H7 (cell line): ENCODE results near the gene MINDY3. TPM values are rescaled to one million over a fixed set of nuclear protein-coding genes. Genes with fewer than 3 reads are reported as not detected.

ENCODE experiments used
- DNase-seq: peaks from one replicate; pipeline ENCODE4 v3.0.0; 2012
- H3K27me3 ChIP-seq: 2 replicates; pipeline ENCODE4 v1.6.0; 2011; ENCODE audit warnings: mild to moderate bottlenecking, low read length; ENCODE audit not compliant: control insufficient read depth, insufficient read depth
- H3K36me3 ChIP-seq: replicated peaks from 2 replicates; pipeline ENCODE4 v1.5.1; 2011; ENCODE audit warnings: low read length; ENCODE audit not compliant: control insufficient read depth, insufficient read depth
- H3K4me3 ChIP-seq: 2 replicates; pipeline ENCODE4 v1.5.1; 2011; ENCODE audit warnings: low read depth, mild to moderate bottlenecking, control low read depth, low read length, moderate library complexity; ENCODE audit not compliant: insufficient read depth
- total RNA-seq: library from RNA; depleted of rRNA; stranded (reverse); fragments of >200 nt; shearing (Covaris generic); gene quantifications from 2 replicates; pipeline ENCODE4 v1.2.3, GENCODE V29; 2014

Gene MINDY3
- total RNA-seq, 1 experiment from 2014 or later = 11.2 TPM

DNA sequence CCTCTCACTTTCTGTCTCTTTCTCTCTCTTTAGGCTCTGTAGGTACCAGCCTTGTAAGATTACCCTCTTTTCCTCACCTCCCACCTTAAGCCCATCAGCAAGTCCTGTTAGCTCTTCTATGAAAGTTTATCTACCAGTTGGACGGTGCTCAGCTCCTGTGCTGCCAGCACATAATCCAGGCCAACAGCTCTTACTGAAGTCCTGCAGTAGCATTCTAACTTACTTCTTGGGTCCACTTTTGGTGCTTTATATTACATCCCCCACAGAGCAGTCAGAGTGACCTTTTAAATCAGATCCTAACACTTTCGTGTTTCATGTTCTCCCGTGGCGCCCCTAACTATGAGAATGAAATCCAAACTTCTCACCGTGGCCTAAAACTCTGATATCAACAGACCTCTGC is 101.7 kb downstream of the MINDY3 start:
- no peak for DNase-seq
- no peaks in the 10 kb centered on the region for H3K36me3 ChIP-seq
- no peaks in the 10 kb centered on the region for H3K27me3 ChIP-seq
- no peak overlapping the region for H3K4me3 ChIP-seq

DNA sequence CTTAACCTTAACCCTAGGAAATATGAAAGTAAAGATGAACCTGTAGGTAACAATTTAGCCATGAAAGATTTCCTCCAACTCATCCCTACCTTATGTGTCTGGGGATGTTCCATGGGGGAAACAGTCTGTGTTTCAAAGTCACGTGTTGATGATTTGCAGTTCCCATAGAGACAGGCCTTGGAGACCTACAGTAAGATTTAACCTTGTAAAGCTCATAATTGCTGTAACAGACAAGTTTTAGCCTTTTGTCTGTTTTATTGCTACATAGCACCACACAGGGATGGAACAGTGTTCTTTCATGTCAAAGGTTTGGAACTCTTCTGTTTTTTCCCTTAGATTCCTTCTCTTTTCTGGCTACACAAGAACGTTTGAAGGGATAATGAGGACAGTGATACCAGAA is 105.4 kb downstream of the MINDY3 start:
- H3K36me3 ChIP-seq = no peaks in the 10 kb centered on the region
- DNase-seq = no peak
- no peak overlapping the region for H3K4me3 ChIP-seq

DNA sequence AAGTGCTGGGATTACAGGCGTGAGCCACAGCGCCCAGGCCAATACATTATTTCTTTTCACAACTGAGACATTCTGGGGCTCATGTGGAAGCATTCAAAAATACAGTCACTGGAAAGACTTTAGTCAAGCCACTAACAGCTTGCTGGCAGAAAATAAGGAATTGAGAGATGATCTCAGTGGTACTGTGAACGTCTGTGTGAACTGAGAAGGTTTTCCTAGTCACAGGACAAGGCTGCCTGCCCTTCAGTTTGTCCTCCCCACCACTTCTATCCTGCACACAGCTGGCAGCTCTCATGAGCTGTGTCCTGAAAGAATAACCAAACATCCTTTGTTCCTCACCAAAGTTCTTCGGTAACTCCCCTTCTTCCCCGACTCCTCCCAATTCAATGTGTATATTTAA is 109.3 kb downstream of the MINDY3 start:
- H3K27me3 ChIP-seq = no peaks in the 10 kb centered on the region
- no peaks in the 10 kb centered on the region for H3K36me3 ChIP-seq
- no peak overlapping the region for H3K4me3 ChIP-seq
- DNase-seq = no peak

More for the DNA sequence above, 105.4 kb downstream of the MINDY3 start:
- no peaks in the 10 kb centered on the region for H3K27me3 ChIP-seq

DNA sequence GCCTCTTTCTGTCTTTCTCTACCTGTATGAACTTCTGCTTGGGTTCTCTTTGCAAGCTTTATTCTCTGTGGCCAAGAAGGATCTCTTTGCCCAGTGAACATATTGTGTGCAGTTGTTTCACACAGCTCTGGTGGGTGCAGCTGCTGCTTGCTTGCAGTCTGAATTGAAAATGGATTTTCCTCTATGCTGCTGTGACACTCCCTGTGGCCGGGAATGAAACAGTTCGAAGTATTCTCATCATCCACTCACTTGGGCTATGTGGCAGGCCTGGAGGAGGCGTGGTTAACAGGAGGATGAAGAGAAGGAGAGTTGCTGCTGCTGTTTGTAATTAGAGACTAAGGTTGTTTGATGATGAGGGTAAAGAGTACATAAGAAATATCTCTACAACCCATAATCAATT is 112.2 kb downstream of the MINDY3 start:
- Histone ChIP-seq H3K36me3 (no peaks in the 10 kb centered on the region), H3K4me3 (no peak overlapping the region), H3K27me3 (no peaks in the 10 kb centered on the region)
- no peak for DNase-seq

DNA sequence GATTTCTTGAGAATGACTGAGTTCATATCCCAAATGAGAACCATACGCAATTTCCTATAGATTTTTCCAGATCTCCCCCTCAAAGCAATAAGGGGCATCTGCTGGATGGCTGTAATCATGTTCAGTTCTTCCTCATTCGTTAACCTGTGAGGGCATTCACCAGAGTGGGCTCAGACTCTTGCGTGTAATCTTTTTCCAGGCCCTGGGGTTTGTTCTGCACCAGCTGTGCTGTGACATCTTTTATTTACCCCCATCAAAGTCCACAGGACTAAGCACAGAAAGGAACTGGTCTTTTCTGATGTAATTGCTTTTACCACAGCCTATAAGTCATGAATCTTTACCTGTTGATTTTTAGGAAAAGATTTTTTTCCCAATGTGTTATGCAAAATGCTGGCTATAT is 112.7 kb downstream of the MINDY3 start:
- Histone ChIP-seq H3K27me3 (no peaks in the 10 kb centered on the region), H3K4me3 (no peak overlapping the region), H3K36me3 (no peaks in the 10 kb centered on the region)
- no peak for DNase-seq

GRCh38 chr10:15745751-15746150 is 114.6 kb downstream of the MINDY3 start:
- Histone ChIP-seq H3K4me3 (no peak overlapping the region), H3K36me3 (no peaks in the 10 kb centered on the region), H3K27me3 (no peaks in the 10 kb centered on the region)
- no peak for DNase-seq

DNA sequence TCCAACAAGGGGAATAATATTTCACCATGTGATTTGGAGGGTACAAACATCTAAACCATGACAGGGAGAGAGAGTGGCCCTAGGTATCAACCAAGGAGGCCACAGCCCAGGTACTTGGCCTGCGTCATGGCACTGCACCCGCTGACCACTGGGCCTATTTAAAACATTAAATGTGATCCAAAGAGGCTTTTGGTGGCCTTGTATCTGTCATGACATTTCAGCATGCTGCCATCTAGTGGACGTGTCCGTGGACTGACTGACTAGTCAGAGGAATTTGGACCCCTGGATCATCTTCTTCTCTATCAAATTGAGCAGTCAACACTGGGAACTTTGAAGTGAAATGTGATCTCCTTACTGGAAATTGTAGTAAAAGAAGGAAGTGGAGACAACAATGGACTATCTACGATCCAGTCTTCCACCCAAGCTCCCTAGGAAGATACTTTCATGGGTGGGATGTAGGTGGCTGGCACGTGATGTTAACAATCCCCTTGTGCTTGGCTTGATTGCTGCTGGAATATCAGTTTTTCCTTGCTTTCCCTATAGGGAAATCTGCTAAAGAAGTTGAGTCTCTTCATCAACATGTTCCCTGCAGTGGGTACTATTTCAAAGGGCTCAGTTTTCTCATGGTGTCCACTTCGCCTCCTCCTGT is 116.0 kb downstream of the MINDY3 start:
- Histone ChIP-seq H3K27me3 (no peaks in the 10 kb centered on the region), H3K4me3 (no peak overlapping the region), H3K36me3 (no peaks in the 10 kb centered on the region)
- DNase-seq = peak; percentile 31

GRCh38 chr10:15743443-15743842 is 116.9 kb downstream of the MINDY3 start:
- no peaks in the 10 kb centered on the region for H3K36me3 ChIP-seq

DNA sequence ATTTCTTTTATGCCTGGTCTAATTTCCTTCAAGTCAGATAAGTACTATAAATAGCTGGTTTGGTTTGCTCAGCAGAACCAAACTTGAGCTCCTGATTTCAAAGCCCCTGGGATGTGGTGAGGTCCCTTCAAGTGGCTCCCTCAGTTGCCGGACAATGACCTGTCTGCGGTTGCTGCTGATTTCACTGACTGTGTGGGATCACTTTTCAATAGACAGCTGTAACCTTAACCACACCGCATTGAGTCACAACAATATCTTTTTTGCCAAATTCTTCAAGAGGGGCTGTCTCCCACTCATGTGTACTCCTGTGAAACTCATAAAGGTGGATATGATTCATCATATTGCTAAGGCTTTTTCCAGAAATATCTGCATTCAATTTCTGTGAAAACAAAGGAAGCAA is 117.5 kb downstream of the MINDY3 start:
- Histone ChIP-seq H3K36me3 (no peaks in the 10 kb centered on the region), H3K4me3 (no peak overlapping the region), H3K27me3 (no peaks in the 10 kb centered on the region)
- no peak for DNase-seq

More at GRCh38 chr10:15743443-15743842, 116.9 kb downstream of the MINDY3 start:
- Histone ChIP-seq H3K4me3 (no peak overlapping the region), H3K27me3 (no peaks in the 10 kb centered on the region)
- no peak for DNase-seq

- DNase-seq = no peak
- Histone ChIP-seq H3K4me3 (no peak overlapping the region), H3K27me3 (no peaks in the 10 kb centered on the region), H3K36me3 (no peaks in the 10 kb centered on the region)
These were observed 118.2 kb downstream of the MINDY3 start for GRCh38 chr10:15742102-15742501.

- Histone ChIP-seq H3K36me3 (no peaks in the 10 kb centered on the region), H3K27me3 (no peaks in the 10 kb centered on the region), H3K4me3 (no peak overlapping the region)
- no peak for DNase-seq
These were observed 118.7 kb downstream of the MINDY3 start for GRCh38 chr10:15741581-15741980.

- no peaks in the 10 kb centered on the region for H3K36me3 ChIP-seq
- no peak overlapping the region for H3K4me3 ChIP-seq
- H3K27me3 ChIP-seq = no peaks in the 10 kb centered on the region
- no peak for DNase-seq
These were observed 120.0 kb downstream of the MINDY3 start for GRCh38 chr10:15740261-15740660.

GRCh38 chr10:15739254-15739970 is 120.9 kb downstream of the MINDY3 start:
- DNase-seq = no peak
- Histone ChIP-seq H3K27me3 (no peaks in the 10 kb centered on the region), H3K36me3 (no peaks in the 10 kb centered on the region), H3K4me3 (no peak overlapping the region)

GRCh38 chr10:15738270-15738925 is 121.9 kb downstream of the MINDY3 start:
- no peak for DNase-seq
- Histone ChIP-seq H3K36me3 (no peaks in the 10 kb centered on the region), H3K4me3 (no peak overlapping the region), H3K27me3 (no peaks in the 10 kb centered on the region)

DNA sequence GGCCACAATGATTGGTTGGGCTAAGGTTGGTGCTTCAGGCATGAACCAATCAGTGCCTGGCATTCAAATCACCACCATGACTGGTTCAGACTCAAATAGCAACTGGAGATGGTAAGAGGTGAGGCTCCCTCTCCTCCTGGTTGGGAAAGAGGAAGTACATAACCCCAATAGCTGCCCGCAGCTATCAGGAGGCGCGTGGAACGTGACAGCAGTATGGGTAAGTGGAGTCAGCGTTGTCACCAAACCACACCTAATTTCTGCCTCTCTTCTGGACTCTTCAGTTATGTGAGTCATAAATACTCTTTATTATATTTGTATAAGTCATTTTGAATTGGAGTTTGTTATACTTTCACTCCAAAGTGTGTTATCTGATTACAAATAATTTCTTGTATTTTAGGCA is 122.7 kb downstream of the MINDY3 start:
- Histone ChIP-seq H3K4me3 (no peak overlapping the region), H3K36me3 (no peaks in the 10 kb centered on the region), H3K27me3 (no peaks in the 10 kb centered on the region)
- no peak for DNase-seq
